DOHH2 (cell line): Measurements from ENCODE around the gene PNCK.

Experiments used
- EZH2phosphoT487 ChIP-seq: fragments of 200-600 bp; sonication (generic); IDR thresholded peaks from 2 replicates; pipeline ENCODE4 v1.6.1; 2017; ENCODE audit warnings: borderline replicate concordance, mild to moderate bottlenecking, antibody characterized with exemption, low read length, moderate library complexity, mixed read lengths
- TF ChIP-seq, protein P1 (sequence below): fragments of 200-600 bp; sonication (generic); IDR thresholded peaks from one replicate; pipeline ENCODE4 v1.5.1; 2014; ENCODE audit warnings: antibody characterized with exemption, mild to moderate bottlenecking, low read depth, low read length; ENCODE audit not compliant: poor library complexity, severe bottlenecking

DNA sequence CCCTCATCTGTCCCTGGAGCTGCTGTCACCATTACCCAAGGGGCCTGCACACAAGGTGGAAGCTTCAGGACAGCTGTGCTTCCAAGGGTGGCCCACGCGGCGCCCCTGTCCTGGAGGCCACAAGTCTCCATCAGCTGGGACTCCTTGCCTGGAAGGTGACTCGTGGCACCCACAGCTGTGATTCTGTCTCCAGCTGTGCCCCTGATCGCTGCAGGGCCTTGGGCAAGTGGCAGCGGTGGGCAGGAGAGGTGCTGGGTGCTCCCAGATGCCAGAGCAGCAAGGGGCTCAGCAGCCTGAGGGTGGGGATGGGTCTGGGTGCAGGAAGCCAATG is 35.6 kb downstream of the PNCK start:
- TF ChIP-seq, protein P1, sequence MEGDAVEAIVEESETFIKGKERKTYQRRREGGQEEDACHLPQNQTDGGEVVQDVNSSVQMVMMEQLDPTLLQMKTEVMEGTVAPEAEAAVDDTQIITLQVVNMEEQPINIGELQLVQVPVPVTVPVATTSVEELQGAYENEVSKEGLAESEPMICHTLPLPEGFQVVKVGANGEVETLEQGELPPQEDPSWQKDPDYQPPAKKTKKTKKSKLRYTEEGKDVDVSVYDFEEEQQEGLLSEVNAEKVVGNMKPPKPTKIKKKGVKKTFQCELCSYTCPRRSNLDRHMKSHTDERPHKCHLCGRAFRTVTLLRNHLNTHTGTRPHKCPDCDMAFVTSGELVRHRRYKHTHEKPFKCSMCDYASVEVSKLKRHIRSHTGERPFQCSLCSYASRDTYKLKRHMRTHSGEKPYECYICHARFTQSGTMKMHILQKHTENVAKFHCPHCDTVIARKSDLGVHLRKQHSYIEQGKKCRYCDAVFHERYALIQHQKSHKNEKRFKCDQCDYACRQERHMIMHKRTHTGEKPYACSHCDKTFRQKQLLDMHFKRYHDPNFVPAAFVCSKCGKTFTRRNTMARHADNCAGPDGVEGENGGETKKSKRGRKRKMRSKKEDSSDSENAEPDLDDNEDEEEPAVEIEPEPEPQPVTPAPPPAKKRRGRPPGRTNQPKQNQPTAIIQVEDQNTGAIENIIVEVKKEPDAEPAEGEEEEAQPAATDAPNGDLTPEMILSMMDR: no peak
- TF ChIP-seq EZH2phosphoT487: no peak
